Naive thymus-derived CD8-positive, alpha-beta T cell (primary cell): ENCODE results near the gene PTBP1. TPM values are rescaled to one million over a fixed set of nuclear protein-coding genes. Genes with fewer than 3 reads are reported as not detected.
"Not testable (repeated sequence)": the region's sequence is repeated elsewhere in the genome, so short reads cannot be mapped to it uniquely, and the experiment has no call there.

Source experiments
- ATAC-seq, 2 donors: fragments of 150-1000 bp; cut with Tn5 transposase in 1 of 2; sonication (Bioruptor Pico), chemical (Tn5 transposase) in 1 of 2; 1 replicate in 1 of 2; 2 replicates in 1 of 2; pipeline ENCODE4 v1.10.0; 2021; ENCODE audit warnings: mild to moderate bottlenecking in 2 of 2, moderate library complexity in 2 of 2
- POLR2A ChIA-PET: fragments of 350-600 bp; sonication (Branson Sonifier 250); formaldehyde crosslinking; loops from one replicate; lab custom pipeline; 2021; ENCODE audit warnings: antibody characterized with exemption; lab: Charles Lee
- DNase-seq, 10 donors: peaks; one replicate each; pipeline versions ENCODE4 v3.0.0 to v3.0.0-alpha.2; 2020 to 2022
- H3K27ac Mint-ChIP-seq, 10 donors: one replicate each; pipeline ENCODE4 v1.8.0; 2020 to 2022; ENCODE audit warnings: mild to moderate bottlenecking in 10 of 10, mixed read lengths in 10 of 10, moderate library complexity in 4 of 10, inconsistent platforms in 1 of 10
- H3K27me3 Mint-ChIP-seq, 5 donors: one replicate each; pipeline ENCODE4 v1.8.0; 2021 to 2022; ENCODE audit warnings: mixed read lengths in 5 of 5
- H3K36me3 Mint-ChIP-seq, 3 donors: one replicate each; pipeline ENCODE4 v1.8.0; 2020 to 2022; ENCODE audit warnings: mixed read lengths in 3 of 3, mild to moderate bottlenecking in 2 of 3, inconsistent platforms in 1 of 3
- H3K4me1 Mint-ChIP-seq, 4 donors: one replicate each; pipeline ENCODE4 v1.8.0; 2021 to 2022; ENCODE audit warnings: mixed read lengths in 4 of 4
- H3K4me3 Mint-ChIP-seq, 10 donors: one replicate each; pipeline ENCODE4 v1.8.0; 2020 to 2022; ENCODE audit warnings: mild to moderate bottlenecking in 10 of 10, mixed read lengths in 10 of 10, moderate library complexity in 6 of 10, inconsistent platforms in 1 of 10
- H3K9me3 Mint-ChIP-seq, 9 donors: one replicate each; pipeline ENCODE4 v1.8.0; 2020 to 2022; ENCODE audit warnings: mixed read lengths in 9 of 9, mild to moderate bottlenecking in 3 of 9, inconsistent platforms in 1 of 9, moderate library complexity in 1 of 9
- polyA plus RNA-seq, 3 donors: library from polyadenylated mRNA; unstranded; fragments of 300-500 nt; fragmentation: Illumina TruSeq; gene quantifications; one replicate each; pipeline ENCODE4 v1.2.3, GENCODE V29; 2021
- total RNA-seq, 8 experiments: library from RNA in 2 of 8; stranded (reverse) in 2 of 8; gene quantifications; one replicate each; pipeline ENCODE4 v1.2.3 and lab custom pipeline; 2021 to 2026

Gene PTBP1
- total and polyA plus RNA-seq, 5 experiments from 2014 or later, result 110 to 323 (median 190) TPM

GRCh38 chr19:845707-846521, 48.7 kb downstream of the PTBP1 start:
- peaks cover 0 to 3% (median 0%) of the 10 kb centered on the region in 9 donors for H3K9me3 Mint-ChIP-seq
- H3K4me3 Mint-ChIP-seq, result peak overlapping the region in 1 of 10 donors; percentile 49
- peaks cover 16 to 75% (median 43%) of the 10 kb centered on the region in 5 donors for H3K27me3 Mint-ChIP-seq
- H3K4me1 Mint-ChIP-seq, result peaks cover 3 to 13% (median 6%) of the 10 kb centered on the region in 4 donors
- ATAC-seq, result no peak
- POLR2A ChIA-PET, result no interaction called here
- no peak overlapping the region for H3K27ac Mint-ChIP-seq
- H3K36me3 Mint-ChIP-seq, result peaks cover 0 to 7% (median 0%) of the 10 kb centered on the region in 3 donors
- DNase-seq, result no peak

GRCh38 chr19:848386-848921, 51.2 kb downstream of the PTBP1 start:
- peaks cover 0 to 7% (median 0%) of the 10 kb centered on the region in 3 donors for H3K36me3 Mint-ChIP-seq
- H3K27ac Mint-ChIP-seq, result no peak overlapping the region
- no peak for ATAC-seq
- peaks cover 3 to 7% (median 4%) of the 10 kb centered on the region in 4 donors for H3K4me1 Mint-ChIP-seq
- H3K27me3 Mint-ChIP-seq, result peaks cover 13 to 71% (median 34%) of the 10 kb centered on the region in 5 donors
- POLR2A ChIA-PET, result no interaction called here
- DNase-seq, result no peak
- H3K9me3 Mint-ChIP-seq, result peaks cover 0 to 3% (median 0%) of the 10 kb centered on the region in 9 donors
- H3K4me3 Mint-ChIP-seq, result no peak overlapping the region

- POLR2A ChIA-PET, result interaction anchor here (0.7 kb wide), 1 partner anchor 53 kb away, joined by 3 read pairs; no protein-coding TSS in a partner anchor
- peaks cover 13 to 71% (median 34%) of the 10 kb centered on the region in 5 donors for H3K27me3 Mint-ChIP-seq
These were observed 51.9 kb downstream of the PTBP1 start for GRCh38 chr19:849195-849594.

GRCh38 chr19:850221-850978, 53.1 kb downstream of the PTBP1 start:
- no peaks in the 10 kb centered on the region for H3K4me1 Mint-ChIP-seq
- peaks cover 10 to 63% (median 29%) of the 10 kb centered on the region in 5 donors for H3K27me3 Mint-ChIP-seq
- no peak overlapping the region for H3K4me3 Mint-ChIP-seq
- POLR2A ChIA-PET, result interaction anchor here (0.6 to 0.8 kb wide), 2 partner anchors 10 to 48 kb away, joined by 3 read pairs; no protein-coding TSS in a partner anchor
- no peaks in the 10 kb centered on the region for H3K9me3 Mint-ChIP-seq
- H3K27ac Mint-ChIP-seq, result no peak overlapping the region
- no peak for DNase-seq
- ATAC-seq, result no peak
- peaks cover 0 to 4% (median 0%) of the 10 kb centered on the region in 3 donors for H3K36me3 Mint-ChIP-seq

More at GRCh38 chr19:849195-849594, 51.9 kb downstream of the PTBP1 start:
- DNase-seq, H3K27ac Mint-ChIP-seq, H3K4me3 Mint-ChIP-seq, H3K4me1 Mint-ChIP-seq, H3K9me3 Mint-ChIP-seq, ATAC-seq, H3K36me3 Mint-ChIP-seq: not testable (repeated sequence)

- no peak for ATAC-seq
- H3K36me3 Mint-ChIP-seq, result no peaks in the 10 kb centered on the region
- no peaks in the 10 kb centered on the region for H3K4me1 Mint-ChIP-seq
- POLR2A ChIA-PET, result interaction anchor here (0.8 kb wide), 1 partner anchor 9 kb away, joined by 3 read pairs; no protein-coding TSS in a partner anchor
- peaks cover 5 to 58% (median 24%) of the 10 kb centered on the region in 5 donors for H3K27me3 Mint-ChIP-seq
- no peak overlapping the region for H3K4me3 Mint-ChIP-seq
- no peak overlapping the region for H3K27ac Mint-ChIP-seq
- H3K9me3 Mint-ChIP-seq, result no peaks in the 10 kb centered on the region
- DNase-seq, result no peak
These were observed 53.7 kb downstream of the PTBP1 start for GRCh38 chr19:850979-851335.

GRCh38 chr19:852136-853013, 55.1 kb downstream of the PTBP1 start, which contains the start of gene ELANE:
TSS of gene ELANE (plus strand) at chr19:852303. CDS start at chr19:852329, 26 bp downstream.
- no peak within 1 kb of the TSS for H3K4me3 Mint-ChIP-seq
- no peak for DNase-seq
- H3K27ac Mint-ChIP-seq, result no peak within 1 kb of the TSS
- H3K36me3 Mint-ChIP-seq, result no peaks in the 10 kb centered on the region
- POLR2A ChIA-PET, result interaction anchor here (0.6 kb wide), 1 partner anchor 114 kb away, joined by 3 read pairs; no protein-coding TSS in a partner anchor
- H3K4me1 Mint-ChIP-seq, result peaks cover 0 to 2% (median 1%) of the 10 kb centered on the region in 4 donors
- H3K9me3 Mint-ChIP-seq, result no peaks in the 10 kb centered on the region
- H3K27me3 Mint-ChIP-seq, result peaks cover 1 to 48% (median 14%) of the 10 kb centered on the region in 5 donors
- no peak for ATAC-seq

GRCh38 chr19:853014-853585, 55.8 kb downstream of the PTBP1 start:
- H3K27me3 Mint-ChIP-seq, result peaks cover 1 to 44% (median 7%) of the 10 kb centered on the region in 5 donors
- H3K4me3 Mint-ChIP-seq, result no peak overlapping the region
- H3K27ac Mint-ChIP-seq, result no peak overlapping the region
- DNase-seq (no peak), ATAC-seq (no peak)
- POLR2A ChIA-PET, result no interaction called here
- no peaks in the 10 kb centered on the region for H3K9me3 Mint-ChIP-seq
- H3K4me1 Mint-ChIP-seq, result peaks cover 0 to 2% (median 2%) of the 10 kb centered on the region in 4 donors
- no peaks in the 10 kb centered on the region for H3K36me3 Mint-ChIP-seq

- ATAC-seq, H3K27ac Mint-ChIP-seq, H3K4me1 Mint-ChIP-seq, DNase-seq, H3K4me3 Mint-ChIP-seq, POLR2A ChIA-PET, H3K9me3 Mint-ChIP-seq, H3K36me3 Mint-ChIP-seq: not testable (repeated sequence)
- peaks cover under 1 to 43% (median 1%) of the 10 kb centered on the region in 5 donors for H3K27me3 Mint-ChIP-seq
These were observed 56.5 kb downstream of the PTBP1 start for GRCh38 chr19:853614-854220.

GRCh38 chr19:854549-854948, 57.3 kb downstream of the PTBP1 start:
- H3K4me3 Mint-ChIP-seq, result no peak overlapping the region
- ATAC-seq (no peak), DNase-seq (no peak)
- H3K4me1 Mint-ChIP-seq, result peaks cover 0 to 4% (median 2%) of the 10 kb centered on the region in 4 donors
- H3K27me3 Mint-ChIP-seq, result peaks cover 0 to 37% (median 0%) of the 10 kb centered on the region in 5 donors
- no peaks in the 10 kb centered on the region for H3K9me3 Mint-ChIP-seq
- H3K36me3 Mint-ChIP-seq, result no peaks in the 10 kb centered on the region
- no peak overlapping the region for H3K27ac Mint-ChIP-seq
- POLR2A ChIA-PET, result interaction anchor here (0.7 kb wide), 1 partner anchor 30 kb away, joined by 3 read pairs; no protein-coding TSS in a partner anchor

GRCh38 chr19:855142-855541, 57.9 kb downstream of the PTBP1 start:
- Mint-ChIP-seq H3K4me1 (peaks cover 0 to 9% (median 2%) of the 10 kb centered on the region in 4 donors), H3K27me3 (peaks cover 0 to 31% (median 0%) of the 10 kb centered on the region in 5 donors), H3K4me3 (no peak overlapping the region), H3K9me3 (no peaks in the 10 kb centered on the region), H3K27ac (no peak overlapping the region), H3K36me3 (no peaks in the 10 kb centered on the region)
- no peak for DNase-seq
- POLR2A ChIA-PET, result no interaction called here
- ATAC-seq, result no peak

GRCh38 chr19:855566-856120, 58.4 kb downstream of the PTBP1 start:
- DNase-seq (no peak), ATAC-seq (no peak)
- H3K27ac Mint-ChIP-seq, result no peak overlapping the region
- H3K36me3 Mint-ChIP-seq, result no peaks in the 10 kb centered on the region
- peaks cover 0 to 27% (median 0%) of the 10 kb centered on the region in 5 donors for H3K27me3 Mint-ChIP-seq
- no peak overlapping the region for H3K4me3 Mint-ChIP-seq
- POLR2A ChIA-PET, result interaction anchor here (13.5 kb wide), 1 partner anchor 62 kb away, joined by 165 read pairs; the partner anchor contains the start of genes KISS1R and R3HDM4
- no peaks in the 10 kb centered on the region for H3K9me3 Mint-ChIP-seq
- H3K4me1 Mint-ChIP-seq, result peaks cover 0 to 9% (median 2%) of the 10 kb centered on the region in 4 donors
